SK-N-SH (cell line): ENCODE results near the gene ACTG2.

Source experiments
- CHD2 ChIP-seq: fragments of 150-350 bp; IDR thresholded peaks from 2 replicates; pipeline ENCODE4 v1.6.1; 2018; ENCODE audit warnings: low read length; ENCODE audit not compliant: partially characterized antibody
- GABPA ChIP-seq: IDR thresholded peaks from 2 replicates; pipeline ENCODE4 v1.4.0; 2012; ENCODE audit warnings: low read depth, mild to moderate bottlenecking
- NFIC ChIP-seq: IDR thresholded peaks from 2 replicates; pipeline ENCODE4 v1.4.0; 2012; ENCODE audit warnings: borderline replicate concordance
- RFX5 ChIP-seq: IDR thresholded peaks from 2 replicates; pipeline ENCODE4 v1.6.1; 2012; ENCODE audit warnings: mild to moderate bottlenecking, improper control_type of control experiment, low read length
- TAF1 ChIP-seq: IDR thresholded peaks from 2 replicates; pipeline ENCODE4 v1.6.1; 2012; ENCODE audit warnings: low read depth, mild to moderate bottlenecking, low read length, moderate library complexity, borderline replicate concordance
- TF ChIP-seq, protein P1 (sequence below): fragments of 200-600 bp; sonication (generic); IDR thresholded peaks from 2 replicates; pipeline ENCODE4 v1.6.1; 2017; ENCODE audit warnings: antibody characterized with exemption, mild to moderate bottlenecking, moderate library complexity
- TF ChIP-seq, protein P2 (sequence below): IDR thresholded peaks from 2 replicates; pipeline ENCODE4 v1.4.0; 2012; ENCODE audit warnings: low read depth
- TF ChIP-seq, protein P3 (sequence below): IDR thresholded peaks from 2 replicates; pipeline ENCODE4 v1.4.0; 2012; ENCODE audit warnings: low read depth, borderline replicate concordance

DNA sequence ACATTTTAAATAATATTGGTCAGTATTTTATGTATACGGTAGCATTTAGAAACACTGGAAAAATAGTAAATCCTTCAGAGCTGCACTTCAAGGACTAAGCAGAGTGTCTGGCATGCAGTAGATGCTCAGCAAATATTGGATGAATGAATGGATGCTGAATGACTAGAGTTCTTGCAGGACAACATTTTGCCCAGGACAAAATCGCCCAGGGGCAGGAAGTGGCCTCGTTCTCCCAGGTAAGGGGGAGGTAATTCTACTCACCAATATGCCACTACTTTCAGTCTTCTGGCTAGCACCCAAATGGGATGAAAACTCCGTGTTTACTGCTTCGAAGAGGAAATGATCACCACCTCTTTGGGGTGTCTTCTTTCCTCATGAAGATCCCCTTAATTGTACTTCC is 29.9 kb downstream of the ACTG2 start:
- TF ChIP-seq GABPA (no peak), RFX5 (no peak), CHD2 (no peak), TAF1 (no peak), NFIC (no peak)
- TF ChIP-seq, protein P1, sequence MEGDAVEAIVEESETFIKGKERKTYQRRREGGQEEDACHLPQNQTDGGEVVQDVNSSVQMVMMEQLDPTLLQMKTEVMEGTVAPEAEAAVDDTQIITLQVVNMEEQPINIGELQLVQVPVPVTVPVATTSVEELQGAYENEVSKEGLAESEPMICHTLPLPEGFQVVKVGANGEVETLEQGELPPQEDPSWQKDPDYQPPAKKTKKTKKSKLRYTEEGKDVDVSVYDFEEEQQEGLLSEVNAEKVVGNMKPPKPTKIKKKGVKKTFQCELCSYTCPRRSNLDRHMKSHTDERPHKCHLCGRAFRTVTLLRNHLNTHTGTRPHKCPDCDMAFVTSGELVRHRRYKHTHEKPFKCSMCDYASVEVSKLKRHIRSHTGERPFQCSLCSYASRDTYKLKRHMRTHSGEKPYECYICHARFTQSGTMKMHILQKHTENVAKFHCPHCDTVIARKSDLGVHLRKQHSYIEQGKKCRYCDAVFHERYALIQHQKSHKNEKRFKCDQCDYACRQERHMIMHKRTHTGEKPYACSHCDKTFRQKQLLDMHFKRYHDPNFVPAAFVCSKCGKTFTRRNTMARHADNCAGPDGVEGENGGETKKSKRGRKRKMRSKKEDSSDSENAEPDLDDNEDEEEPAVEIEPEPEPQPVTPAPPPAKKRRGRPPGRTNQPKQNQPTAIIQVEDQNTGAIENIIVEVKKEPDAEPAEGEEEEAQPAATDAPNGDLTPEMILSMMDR, result no peak
- TF ChIP-seq, protein P2, sequence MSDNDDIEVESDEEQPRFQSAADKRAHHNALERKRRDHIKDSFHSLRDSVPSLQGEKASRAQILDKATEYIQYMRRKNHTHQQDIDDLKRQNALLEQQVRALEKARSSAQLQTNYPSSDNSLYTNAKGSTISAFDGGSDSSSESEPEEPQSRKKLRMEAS, result no peak
- TF ChIP-seq, protein P3, sequence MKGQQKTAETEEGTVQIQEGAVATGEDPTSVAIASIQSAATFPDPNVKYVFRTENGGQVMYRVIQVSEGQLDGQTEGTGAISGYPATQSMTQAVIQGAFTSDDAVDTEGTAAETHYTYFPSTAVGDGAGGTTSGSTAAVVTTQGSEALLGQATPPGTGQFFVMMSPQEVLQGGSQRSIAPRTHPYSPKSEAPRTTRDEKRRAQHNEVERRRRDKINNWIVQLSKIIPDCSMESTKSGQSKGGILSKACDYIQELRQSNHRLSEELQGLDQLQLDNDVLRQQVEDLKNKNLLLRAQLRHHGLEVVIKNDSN, result no peak
